Stimulated activated CD8-positive, alpha-beta memory T cell treated with anti-CD3 and anti-CD28 coated beads, Interleukin-7, amount 100 ng/mL, for 24 hours (primary cell): ENCODE results near the gene THTPA.
A peak's percentile ranks its signal among the peaks of the same experiment; 100 is the strongest.

Experiments used
- DNase-seq: peaks from one replicate; pipeline ENCODE4 v3.0.0-alpha.2; 2020; ENCODE audit warnings: low read depth

The THTPA gene

DNA sequence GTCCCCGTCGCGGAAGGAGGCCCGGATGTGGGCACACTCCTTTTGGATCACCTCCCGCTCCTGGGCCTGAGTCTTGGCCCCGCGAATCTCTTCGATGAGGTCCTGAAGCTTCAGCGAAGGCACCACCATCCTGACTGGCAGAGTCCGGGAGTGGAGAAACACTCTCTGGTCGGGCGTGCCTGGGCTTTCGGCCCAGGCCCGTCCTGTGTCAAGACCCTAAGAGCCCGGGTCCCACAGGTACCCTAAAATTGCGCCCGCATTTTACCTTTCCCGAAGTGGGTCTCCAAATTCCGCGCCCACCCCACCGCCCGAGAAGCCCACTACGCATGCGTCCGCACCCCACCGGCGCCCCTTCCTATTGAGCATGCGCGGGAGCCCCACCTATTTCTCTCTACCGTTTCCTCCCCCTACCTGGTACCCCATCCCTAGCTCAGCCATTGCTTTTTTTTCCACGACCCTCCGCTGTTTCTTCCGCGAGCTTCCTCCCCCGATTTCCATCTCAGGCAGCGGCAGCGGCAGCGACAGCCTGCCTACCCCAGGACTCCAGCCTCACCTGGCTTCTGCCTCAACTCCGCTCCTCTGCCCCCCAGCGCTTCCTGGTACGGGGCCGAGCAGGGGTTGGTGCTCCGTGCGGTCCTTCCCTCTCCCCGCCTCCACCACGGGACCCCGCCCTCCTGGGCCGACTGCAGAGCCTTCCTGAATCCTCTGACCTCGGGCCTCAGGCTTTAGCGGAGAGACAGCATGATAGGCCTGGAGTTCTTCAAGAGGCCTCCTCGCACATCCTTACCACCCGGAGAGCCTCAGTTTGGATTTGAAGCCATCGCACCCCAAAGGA, 11.3 kb downstream of the THTPA start, which contains the start of gene AP1G2:
TSS of gene AP1G2 (minus strand) at position 606 of the 835 bp plus-strand sequence. CDS start at position 129, 477 bp downstream.
- peak; percentile 79 for DNase-seq

DNA sequence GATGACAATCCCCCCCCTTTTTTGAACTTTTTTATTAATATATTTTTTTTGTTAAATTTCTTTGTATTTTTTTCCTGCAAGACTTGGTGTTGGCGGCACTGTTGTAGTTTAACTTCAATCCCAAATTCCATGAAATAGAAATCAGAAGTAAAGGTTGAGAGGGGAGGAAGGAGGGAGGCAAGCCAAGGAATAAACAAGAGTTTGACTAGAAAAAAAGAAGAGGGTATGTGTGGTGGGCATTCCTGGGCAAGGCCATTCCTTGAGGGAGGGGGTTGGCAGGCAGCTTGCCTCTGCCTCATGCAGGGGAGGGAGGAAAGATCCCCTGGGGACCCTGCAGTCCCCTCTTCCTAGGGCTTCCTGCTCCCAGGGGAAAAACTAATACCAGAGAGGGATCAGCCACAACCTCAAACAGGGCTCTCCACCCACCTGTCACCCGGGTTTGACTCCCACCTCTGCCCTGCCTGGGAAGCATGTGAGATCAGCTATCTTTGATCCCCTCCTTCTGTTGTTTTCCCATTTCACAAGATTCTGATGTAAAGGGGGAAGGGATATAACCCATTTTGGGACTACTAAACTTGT, 12.0 kb downstream of the THTPA start:
- no peak for DNase-seq

DNA sequence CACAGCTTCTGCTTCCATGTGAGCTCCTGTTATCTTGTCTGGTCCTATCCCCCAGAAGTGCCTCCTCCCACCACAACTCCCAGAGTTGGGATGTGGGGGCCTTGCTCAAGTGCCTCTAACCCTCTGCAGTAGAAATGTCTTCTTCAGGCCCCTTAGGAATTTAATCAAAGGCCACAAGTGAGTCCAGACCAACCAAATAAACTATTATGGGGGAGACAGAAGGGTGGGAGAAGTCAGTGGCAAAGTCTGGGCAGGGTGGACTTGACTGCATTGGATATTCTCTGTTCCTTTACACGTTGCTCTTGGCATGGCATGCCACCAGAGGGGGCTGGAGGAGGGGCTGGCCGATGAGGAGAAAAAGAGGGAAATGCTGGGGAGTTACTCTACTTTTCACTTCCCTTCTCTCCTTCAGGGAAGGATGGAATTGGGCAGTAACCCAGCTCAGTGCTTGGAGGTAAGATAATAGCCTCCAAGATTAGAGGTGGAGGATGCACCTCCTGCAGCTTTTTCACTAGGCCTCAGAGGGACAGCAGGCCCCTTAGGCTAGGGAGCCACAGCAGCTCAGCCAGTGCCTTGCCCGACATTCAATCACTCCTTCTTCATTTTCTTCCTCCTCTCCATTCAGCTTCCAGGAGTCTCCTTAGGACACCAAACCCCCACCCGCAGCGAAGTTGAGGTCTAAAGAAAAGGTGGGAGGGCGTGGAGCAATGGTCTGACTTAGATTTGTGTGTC, 12.7 kb downstream of the THTPA start:
- DNase-seq: no peak

DNA sequence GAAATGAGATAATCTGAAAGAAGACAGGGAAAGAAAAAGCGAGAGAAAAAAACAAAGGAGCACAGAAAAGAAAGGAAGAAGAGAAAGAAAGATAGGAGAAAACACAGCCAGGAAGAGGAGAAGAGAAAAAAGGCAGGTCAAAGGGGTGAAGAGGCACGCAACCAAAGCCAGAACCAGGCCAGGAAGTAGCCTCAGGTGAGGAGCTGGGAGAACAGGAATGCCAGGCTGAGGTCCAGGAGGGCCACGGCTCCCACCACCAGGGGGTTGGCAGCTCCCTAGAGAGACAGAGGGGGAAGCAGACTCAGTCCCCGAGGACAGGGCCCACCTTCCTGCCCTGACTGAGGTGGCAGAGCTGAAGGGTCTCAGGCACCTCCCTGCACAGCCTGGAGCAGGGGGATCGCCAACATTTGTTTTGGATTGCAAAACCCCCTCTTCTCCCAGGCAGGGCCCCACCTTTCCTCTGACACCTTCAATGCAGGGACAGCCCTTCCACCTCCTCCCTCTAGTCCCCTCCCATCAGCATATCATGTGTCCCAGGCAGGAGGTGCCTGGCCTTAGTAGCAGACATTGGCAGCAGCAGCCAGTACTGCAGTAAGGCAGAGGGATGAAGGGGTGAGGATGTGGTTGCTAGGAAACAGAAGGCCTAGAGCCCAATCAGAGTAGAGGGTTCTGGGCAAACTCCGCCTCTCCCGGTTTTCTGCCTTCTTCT, 13.5 kb downstream of the THTPA start:
- DNase-seq: no peak

DNA sequence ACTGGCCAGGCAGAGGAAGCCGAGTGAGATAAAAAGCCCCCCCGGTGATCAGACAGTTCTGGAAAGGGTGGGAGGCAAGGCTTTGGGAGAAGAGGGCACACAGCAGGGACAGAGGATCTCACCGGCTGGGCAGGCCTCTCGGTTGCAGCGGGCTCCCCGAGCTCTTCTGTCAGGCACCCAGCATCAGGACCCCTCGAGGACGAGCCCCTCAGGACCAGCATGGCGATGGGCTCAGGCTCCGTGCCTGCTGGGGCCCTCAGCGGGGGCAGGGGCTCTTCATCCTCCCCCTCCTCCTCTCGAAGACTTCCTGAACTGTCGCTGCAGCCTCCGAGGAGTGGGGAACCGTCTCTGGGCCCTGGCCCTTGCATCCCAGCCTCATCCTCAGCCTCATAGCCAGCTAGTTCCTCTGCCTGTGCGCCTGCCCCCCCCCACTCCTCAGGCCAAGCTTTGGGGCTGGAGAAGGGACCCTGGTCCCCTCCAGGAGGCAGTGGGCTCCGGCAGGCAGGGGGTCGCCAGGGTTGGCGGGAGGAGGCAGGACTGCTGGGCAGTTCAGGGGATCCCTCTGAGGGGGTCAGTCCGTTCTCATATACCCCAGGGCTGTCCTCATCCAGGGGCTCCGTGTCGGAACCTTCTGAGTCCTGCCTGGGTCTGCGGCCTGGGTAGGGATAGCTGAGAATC, 14.9 kb downstream of the THTPA start:
- no peak for DNase-seq

DNA sequence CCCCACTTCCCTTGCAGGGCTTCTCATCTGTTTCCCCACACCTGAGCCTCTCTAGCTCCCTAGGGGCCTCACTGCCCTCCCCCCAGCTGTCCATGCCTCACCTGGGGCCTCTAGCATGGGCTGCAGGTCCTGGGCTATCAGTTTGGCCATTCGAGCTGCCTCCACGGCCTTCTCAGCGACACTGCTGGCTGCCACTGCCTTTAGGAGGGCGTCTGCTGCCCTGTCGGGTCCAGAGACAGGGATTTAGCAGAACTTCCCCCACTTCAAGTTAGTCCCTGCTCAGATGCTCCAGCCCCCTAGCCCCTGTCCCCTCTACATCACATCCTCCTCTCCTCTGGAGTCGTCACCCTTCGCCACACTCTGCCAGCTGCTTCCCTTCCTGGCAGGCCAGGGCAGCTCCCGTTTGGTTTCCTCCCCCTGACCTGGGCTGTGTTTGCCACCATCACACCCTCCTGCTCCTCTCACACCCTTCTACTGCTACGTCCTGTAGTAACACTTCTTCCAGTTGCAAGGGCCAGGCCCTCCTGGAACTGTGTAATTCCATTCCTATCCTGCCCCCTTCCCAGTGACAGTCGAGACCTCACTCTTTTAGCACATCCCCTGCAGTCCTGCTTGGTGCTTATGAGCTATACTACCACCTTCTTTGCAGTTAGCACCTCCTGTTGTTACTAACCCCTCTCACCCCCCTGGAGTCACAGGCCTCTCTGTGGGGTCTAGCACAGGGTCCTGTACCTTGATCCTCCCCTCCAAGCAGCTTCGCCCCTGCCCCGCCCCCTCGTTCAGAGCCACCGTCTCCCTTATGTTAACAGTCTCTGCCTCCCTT, 15.8 kb downstream of the THTPA start:
- DNase-seq: no peak

DNA sequence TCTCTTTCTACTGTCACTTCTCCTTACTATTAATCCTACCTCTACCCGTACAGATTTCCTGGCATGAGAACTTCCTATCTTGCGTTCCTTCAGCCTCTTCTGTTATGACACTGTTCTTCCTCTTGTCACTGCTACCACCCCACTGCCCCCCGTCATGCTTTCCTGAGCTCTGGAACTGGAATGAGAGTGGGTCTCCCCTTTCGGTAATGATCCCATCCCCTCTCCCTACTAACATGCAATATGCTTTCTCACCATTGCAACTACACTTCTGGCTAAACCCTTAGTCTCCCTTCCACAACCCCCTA, 16.4 kb downstream of the THTPA start:
- no peak for DNase-seq

DNA sequence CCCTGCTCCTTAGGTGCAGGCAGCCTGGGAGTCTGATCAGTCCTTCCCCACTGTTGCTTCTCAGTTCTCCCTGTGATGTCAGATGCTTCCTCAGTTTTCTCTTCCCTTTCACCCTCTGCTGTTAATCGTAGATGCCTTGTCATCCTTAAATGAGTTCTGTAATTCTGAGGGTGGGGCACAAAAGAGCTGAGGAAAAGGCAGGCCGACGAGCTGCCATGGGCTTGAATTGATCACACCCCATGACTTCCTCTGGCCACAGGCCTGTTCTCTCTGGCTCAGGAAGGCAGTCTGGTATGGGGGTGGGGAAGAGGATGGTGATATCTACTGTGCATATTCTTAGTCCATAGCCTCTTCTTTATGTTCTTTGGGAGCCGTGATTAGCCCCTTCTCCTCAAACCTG, 16.8 kb downstream of the THTPA start:
- no peak for DNase-seq

DNA sequence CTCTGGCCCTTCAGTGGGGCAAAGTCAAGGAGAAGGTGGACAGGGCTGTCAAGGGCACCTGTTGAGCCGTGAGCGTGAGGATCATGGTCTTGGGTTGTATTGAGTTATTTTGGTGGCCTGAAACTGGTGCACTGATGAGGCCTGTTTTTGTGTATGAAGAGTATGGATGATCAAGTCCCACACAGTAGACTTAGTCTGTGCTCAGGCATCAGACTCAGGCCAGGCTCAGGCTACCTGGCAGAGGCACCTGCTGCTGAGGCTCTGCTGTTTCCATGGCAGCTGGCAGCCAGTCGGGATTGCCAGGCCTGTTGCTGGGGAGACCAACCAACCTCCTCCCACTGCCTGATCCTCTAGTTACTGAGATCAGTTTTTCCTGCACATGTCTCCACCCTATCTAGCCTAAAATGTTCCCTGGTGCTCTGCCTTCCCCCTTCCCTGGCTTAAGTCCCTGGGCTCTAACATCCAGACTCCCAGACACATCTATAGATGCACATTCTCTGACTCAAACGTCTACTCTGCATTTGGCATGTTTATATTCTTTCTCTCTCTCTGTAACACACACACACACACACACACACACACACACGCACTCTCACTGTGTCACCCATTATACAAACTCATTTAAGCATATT, 17.4 kb downstream of the THTPA start:
- DNase-seq: no peak

DNA sequence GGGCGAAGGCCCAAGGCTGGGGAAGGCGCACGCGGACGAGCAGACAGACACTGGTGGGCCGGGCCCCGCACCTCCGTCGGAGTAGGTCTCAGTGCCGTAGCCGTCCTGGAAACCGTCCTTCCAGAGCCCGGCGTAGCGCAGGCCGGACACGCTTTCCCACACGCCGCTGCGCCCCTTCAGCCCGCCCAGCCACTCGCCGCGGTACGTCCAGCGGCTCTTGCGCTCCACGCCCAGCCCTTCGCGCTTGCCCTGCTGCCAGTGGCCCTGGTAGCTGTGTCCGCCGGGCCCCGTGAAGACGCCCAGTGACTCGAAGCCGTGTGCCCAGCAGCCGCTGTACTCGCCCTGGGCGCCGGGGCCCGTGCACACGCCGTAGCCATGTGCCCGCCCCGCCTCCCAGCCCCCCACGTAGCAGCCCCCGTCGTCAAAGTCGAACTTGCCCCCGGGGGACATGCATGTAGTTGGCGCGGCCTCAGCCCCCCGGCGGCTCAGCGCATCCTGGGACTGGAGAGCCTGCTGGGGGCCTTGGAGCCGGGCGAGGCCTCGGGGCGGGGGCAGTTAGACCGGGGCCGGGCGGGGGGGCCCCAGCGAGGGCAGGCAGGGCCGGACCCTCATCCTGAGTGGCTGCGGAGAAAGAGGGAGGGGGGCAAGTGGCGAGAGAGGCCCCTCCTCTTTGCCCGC, 21.1 kb downstream of the THTPA start:
- no peak for DNase-seq

DNA sequence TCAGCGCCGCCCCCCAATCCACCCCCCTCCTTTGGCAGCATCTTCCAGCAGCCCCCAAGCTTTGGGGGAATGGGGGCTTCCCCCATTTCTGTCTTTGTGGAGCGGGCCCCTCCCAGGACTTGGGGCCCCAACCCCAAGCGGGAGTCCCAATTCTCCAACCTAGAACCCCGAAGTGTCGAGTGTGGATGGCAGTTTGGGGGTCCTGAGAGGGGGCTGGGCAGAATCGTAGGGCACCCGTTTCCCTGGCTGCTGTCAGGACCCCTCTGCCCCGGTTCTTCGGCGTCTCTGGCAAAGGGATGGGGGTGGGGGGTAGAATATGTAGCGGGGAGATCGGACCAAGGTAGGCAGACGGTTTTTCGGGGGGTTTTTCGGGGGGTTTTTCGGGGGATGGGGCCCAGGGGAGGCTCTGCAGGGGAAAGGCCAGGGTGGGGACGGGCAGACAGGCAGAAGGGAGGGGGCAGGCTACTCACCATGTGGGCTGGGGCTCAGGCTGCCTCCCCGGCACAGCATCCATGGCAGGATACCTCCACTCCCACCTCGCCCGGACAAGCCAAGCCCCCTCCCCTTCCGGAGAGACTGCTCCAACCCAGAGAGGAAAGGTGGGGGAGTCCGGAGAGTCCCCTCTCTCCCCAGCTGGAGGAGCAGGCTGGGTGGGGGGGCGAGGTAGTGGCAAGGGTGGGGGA, 21.8 kb downstream of the THTPA start:
- DNase-seq: no peak

DNA sequence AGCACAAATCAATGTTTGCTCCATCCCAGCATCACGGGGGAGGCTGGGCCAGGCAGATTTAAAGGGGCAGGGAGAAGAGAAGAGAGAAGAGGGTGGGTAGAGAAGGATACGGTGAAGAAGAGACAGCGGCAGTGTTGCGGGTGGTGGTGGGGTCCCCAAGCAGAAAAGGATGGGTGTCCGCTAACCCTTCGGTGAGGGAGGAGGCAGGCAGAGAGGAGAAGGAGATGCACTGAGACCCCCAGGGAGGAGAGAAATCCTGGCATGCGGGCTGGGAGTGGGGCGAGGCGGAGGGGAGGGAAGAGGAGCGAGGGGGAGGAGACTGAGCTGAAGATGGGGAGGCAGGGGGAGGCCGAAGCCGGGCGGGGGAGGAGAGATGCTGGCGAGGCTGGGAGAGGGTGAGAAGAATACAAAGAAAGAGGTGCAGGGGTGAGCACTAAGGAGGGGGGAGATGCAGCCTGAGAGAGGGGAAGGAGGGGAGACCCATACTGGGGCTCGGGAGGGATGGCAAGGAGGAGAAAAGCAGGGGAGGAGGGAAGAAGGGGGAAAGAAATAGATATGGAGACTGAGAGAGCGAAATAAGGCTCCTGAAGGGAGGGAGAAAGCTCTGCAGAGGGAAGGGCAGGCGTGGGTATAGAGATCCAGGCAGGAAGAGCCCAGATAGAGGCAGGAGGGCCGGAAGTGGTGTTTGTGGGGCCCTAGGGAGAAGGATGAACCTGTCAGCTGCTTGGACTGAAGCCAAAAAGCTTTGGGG, 22.7 kb downstream of the THTPA start, which contains the start of gene JPH4:
TSS of gene JPH4 (minus strand) at position 231 of the 751 bp plus-strand sequence. CDS start 1,337 bp downstream, outside the sequence.
- no peak for DNase-seq

DNA sequence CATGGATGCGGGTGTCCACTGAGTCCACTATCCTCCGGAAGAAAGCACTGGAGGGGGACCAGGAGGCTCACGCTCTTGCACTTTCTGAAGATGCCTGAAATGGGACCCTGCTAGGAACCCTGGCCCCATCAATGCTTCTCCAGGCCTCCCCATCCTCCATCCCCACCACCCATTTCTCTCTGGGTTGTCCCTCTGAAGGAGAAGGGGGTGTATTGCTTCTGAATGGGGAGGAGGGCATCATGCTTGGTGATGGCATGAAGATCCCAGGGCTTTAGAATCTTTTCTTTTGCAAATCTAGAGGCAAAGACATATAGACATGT, 23.2 kb downstream of the THTPA start:
- no peak for DNase-seq

DNA sequence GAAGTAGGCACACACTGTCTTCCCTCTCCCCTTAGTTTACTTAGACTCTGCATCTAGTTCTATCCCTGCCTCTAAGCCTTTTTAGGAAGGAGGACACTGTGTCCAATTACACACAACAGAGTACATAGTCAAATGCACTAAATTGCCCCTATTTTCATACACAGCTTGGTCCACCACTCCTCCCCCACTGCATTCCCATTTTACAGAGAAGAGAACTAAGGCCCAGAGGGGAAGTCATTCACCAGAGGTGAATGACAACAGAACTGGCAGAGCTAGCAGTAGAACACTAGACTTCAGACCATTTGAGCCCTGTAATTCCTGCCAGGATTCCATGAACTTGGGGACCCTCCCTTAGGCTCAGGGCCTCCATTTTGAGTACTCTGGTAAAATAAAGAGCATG, 23.7 kb downstream of the THTPA start:
- DNase-seq: no peak

DNA sequence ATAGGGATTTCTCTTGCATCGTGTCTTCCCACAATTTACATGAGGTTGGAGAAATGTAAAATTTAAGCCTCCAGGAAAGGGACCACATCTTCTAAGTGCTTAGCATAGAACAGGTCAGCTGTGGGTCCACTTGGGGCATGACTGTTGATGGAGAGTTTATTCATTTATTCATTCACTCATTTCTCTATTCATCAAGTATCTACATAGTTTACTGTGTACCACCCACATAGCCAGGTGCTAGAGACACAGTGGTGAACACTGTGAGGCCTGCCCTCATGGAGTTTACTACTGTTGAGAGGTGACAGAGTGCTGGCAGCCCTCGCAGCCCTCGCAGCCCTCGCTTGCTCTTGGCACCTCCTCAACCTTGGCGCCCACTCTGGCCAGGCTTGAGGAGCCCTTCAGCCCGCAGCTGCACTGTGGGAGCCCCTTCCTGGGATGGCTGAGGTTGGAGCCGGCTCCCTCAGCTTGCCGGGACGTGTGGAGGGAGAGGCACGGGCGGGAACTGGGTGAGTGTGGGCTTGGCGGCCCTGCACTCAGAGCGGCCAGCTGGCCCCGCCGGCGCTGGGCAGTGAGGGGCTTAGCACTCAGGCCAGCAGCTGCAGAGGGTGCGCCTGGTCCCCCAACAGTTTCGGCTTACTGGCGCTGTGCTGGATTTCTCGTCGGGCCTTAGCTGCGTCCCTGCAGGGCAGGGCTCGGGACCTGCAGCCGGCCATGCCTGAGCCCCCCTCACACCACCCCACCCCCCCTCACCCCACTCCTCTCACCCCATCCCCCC, 24.3 kb downstream of the THTPA start:
- no peak for DNase-seq

DNA sequence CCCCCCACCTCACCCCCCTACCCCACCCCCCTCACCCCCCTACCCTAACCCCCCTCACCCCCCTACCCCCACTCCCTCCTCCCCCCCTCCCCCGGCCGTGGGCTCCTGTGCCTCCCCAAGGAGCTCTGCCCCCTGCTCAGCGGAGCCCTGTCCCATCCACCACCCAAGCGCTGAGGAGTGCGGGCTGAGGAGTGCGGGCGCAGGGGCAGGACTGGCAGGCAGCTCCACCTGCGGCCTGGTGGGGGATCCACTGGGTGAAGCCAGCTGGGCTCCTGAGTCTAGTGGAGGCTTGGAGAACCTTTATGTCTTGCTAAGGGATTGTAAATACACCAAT, 24.8 kb downstream of the THTPA start:
- no peak for DNase-seq

DNA sequence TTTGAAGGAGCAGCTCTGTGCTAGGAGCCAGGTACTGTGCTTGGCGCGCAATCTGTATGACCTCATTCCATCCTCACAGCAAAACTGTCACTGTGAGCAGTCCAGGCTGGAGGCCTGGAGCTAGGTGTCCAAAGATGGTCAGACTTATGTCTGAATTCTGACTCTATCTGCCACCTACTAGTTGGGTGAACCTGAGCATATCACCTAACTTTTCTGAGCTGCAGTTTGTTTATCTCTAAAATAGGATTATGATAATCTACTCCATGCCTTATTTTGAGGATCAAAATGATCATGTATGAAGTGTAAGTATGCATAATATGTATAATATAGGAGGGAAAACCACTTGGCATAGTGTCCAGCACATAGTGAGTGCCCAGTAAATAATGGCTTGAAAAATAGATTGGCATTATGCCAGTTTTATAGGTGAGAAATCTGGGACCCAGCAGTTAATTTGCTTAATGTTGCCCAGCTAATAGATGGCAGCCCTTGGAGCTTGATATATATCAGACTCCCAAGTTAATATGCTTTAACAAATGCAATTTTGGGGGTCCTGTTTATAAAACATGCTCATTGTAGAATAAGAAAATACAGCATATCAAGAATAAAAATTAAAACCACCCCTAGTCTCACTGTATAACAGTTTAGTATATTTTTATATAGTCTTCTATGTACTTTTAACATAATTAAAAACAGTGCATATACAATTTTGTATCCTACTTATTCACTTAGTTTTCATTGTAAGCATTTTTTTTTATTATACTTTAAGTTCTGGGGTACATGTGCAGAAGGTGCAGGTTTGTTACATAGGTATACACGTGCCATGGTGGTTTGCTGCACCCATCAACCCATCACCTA, 27.1 kb downstream of the THTPA start:
- no peak for DNase-seq
